Fibroblast of skin of left quadriceps (primary cell): ENCODE results near the gene DGKB.

ENCODE experiments used
- DNase-seq, 2 experiments: peaks; one replicate each; pipeline ENCODE4 v3.0.0-alpha.2; 2013; ENCODE audit warnings: low read depth in 2 of 2

The DGKB gene

DNA sequence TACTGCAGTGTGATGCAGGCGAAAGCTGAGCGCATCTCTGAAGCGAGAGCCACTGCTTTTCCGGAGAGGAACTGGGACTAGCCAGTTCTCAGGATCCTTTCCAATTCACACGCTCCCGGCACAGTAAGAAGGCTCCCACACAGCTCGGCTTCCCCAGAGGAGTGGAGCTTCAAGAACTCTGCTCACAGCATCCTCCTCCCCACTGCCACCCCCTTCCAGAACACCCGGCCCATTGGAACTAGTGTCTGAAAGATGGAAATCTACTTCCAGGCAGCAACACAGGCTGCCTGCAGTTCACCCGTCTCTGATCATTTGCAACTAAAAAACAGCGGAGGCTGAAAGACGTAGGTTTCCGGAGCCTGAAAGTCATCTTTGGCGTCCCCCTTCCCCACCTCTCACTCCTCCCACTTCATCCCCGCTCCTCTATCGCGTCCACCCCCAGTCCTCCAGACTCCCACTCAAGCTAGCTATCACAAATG, at the start of gene DGKB:
Gene DGKB (minus strand): TSS at position 163 of the 479 bp plus-strand sequence.
- DNase-seq = no peak

DNA sequence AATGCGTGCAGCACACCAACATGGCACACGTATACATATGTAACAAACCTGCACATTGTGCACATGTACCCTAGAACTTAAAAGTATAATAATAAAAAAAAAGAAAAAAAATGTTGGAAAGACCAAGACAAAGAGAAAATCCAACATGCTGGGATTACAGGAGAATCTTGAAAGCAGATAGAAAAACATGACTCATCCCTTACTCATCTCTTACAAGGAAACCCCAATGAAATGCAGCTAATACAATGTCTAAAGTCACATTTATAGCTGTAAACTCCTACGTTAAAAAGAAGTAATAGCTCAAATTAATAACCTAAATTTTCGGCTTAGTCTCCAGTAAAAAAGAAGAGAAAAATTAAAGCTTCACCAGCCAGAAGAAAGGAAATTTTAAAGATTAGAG, 47.5 kb upstream of the DGKB start:
- no peak for DNase-seq

DNA sequence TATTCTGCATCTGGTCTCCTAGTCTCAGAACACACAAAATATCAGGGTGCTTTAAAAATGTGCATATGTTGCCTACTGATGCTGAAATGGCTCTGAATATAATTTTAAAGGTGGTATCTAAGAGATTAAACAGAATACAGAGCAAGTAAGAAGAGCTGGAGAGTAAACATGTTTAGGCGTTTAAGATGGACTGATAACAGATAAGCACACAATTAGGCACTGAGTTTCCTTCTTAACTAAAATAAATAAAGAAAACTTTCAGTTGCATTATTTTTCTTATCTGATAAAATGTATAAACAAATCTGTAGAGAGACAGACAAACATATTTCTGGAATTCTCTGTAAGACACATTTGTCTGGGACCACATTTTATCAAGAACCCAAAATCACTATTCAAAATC, 35.6 kb upstream of the DGKB start:
- DNase-seq = no peak

DNA sequence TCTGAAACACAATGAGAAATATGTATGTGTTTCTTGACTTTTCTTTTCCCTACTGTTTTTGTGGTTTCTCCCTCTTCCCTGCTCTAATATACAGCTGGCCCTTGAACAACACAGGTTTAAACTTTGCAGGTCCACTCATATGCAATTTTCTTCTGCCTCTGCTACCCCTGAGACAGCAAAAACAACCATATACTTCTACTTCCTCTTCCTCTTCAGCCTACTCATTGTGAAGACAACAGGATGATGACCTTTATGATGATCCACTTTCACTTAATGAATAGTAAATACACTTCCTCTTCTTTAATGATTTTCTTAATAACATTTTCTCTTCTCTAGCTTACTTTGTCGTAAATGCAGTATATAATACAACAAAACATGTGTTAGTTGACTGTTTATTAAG, 35.0 kb upstream of the DGKB start:
- no peak for DNase-seq

DNA sequence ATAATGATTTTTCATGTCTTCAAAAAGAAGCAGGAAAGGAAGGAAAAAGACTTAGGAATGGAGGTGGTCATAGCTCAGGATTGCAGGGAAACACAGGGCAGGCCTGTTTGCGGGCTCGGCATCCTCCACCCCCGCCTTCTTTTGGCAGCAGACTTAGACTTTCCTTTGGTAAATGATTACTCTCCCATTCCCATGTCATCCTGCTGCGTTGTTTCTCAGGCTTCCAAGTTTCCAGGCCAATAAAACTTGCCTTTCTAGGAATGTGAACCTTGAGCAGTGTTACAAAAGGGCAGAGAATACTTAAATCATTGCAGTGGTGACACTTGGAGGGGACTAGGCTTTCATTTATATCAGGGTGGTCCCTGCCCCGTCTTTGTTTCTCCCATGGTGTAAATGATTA, 34.0 kb upstream of the DGKB start:
- DNase-seq = peak; percentile 29

DNA sequence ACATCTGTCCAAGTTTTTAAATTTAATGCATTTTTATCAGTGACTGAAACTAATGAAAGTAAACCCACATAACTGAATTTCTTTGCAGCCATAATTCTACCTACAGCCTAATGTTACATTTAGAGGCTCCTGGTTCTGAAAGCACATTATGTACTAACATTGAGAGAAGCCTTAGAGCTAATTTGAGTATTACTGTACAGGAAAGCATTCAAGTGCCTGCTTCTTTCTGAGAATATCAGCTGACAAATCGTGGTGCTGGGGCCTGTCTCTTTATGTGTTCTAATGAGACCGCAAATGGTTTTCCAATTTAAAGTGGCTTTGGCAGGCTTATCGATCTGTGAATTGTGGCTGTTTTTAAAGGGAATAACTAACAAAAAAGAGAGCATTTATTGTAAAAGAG, 32.3 kb upstream of the DGKB start:
- no peak for DNase-seq

DNA sequence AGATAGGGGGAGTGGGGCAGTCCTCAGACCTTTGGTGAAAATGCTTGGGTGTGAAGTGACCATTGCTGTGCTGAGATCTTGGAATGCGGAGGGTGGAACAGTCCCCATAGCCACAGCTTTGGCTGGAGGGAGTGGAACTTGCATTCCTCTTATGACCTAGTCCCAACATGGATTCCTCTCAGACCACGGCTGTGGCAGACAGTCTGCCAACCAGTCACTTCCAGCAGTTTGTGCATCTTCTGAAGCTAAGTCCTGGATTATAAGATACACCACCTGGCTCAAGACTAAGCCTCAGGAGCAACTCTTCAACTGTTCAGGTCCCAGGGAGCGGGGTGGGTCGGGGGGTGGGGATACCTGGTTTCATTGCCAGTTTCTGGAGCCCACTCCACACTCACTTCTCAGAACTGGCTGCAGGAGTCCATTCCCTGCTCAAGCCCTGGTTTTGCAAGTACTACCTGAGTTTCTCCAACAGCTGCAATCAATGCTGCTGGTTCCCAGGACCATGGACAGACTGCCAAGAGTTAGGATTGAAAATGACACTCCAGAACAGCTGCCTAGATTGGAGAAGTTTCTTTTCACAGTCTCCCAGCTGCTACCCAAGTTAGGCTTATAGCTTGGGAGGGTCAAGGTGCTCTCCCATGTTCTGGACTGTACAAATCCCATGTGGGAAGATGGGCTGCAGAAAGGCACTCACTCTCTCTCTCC, 29.1 kb upstream of the DGKB start:
- DNase-seq = no peak

DNA sequence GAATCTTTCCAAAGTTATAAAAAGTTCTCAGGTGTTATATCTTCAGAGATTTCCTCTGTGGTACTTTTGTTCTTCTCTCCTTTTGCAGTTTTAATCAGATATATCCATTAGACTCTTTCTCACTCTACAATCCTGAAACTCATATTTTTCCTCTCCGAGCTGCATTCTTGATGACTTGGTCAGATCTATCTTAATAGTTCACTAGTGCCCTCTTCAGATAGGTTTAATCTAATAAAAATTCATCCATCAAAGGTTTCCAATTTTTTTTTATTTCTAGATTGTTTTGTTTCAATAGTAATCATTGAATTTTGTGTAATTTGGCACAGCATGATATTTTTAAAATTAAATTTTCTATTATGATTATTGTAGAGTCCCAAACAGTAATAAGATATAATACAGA, 21.8 kb upstream of the DGKB start:
- no peak for DNase-seq

DNA sequence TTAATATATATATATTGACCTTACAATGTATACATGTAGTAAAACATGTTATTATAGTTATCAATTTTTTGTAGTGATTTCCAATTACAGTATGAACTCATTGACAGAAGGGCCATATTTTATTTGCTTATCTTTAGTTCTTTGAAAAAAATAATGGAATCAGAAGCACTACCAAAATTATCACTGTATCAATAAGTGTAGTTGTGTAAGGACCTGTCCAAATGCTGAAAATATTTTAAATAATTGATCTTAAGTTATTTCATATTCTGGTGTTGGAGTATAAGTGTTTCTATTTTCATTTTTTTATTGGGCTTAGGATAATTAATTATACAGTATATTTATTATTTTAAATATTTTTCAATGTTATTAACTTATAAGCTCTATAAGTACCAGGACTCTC, 8.5 kb upstream of the DGKB start:
- DNase-seq = no peak

DNA sequence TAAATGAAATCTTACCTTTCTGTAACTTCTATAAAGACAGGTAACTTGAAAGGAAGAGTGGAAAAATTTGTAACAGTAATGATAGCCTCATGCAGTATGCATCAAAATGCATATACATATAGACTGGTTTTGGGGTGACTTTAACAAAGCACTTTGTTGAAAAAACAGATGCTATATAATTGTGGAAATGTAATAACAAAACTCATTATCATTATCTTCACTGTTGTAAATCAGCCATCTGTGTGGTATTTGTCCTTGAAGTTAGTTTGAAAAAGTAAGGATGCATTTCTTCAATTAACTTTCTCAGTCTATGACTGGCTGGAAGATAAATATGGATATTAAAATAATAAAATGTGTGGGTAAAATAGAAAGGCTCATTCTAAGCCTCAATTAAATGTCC, 6.1 kb upstream of the DGKB start:
- DNase-seq = no peak

DNA sequence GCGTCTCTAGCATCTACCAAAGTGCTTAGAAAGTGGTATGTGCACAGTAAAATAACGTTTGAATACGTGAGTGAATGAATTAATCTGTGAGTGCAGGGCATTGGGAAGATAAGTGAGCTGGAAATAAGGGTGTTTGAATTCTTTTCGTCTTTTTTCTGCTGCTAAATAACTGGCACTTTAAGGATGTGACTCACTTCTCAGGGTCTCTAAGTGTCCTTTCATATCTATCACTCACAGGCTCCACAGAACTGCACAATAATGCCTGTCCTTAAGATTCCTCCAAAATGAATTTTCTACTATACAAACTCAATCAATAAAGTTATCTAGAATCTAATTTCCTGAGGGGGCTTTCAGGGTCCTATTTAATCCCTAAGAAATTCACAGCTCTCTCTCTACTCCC, 3.2 kb upstream of the DGKB start:
- no peak for DNase-seq

DNA sequence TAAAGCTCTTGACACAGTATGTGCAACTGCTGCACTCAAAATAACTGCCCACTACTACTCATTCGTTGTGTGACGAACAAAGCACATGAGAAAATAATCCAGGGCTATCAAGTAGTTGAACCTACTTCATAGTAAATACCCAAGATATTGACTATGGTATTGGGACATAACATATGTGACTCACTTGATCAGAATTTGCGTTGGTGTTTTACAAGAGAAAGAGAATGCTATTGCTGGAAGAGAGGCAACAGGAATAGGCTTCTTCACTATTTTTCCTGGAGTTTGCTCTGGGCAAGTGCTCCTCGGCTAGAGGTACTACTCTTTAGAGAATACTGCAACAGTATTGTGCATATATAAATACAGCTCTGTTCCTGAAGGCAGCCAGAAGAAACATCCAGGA, 2.5 kb downstream of the DGKB start:
- DNase-seq = no peak

DNA sequence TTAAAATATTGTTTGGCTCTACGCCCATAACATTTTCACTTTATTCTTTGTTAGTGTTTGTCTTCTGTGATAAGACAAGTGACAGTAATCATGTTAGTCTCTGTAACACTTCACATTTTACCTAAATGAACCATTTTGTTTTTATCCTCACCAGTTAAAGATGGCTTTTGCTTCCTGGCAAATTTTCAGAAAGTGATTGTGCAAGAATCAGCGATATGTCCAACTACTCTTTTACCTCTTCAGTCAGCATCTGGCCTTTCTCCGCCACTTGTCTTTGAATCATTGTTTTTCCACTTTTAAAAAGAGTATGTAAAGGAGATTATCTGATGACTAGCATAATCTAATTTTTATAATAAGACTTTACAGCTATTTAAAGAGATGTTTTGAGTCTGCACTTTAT, 3.5 kb downstream of the DGKB start:
- DNase-seq = no peak

DNA sequence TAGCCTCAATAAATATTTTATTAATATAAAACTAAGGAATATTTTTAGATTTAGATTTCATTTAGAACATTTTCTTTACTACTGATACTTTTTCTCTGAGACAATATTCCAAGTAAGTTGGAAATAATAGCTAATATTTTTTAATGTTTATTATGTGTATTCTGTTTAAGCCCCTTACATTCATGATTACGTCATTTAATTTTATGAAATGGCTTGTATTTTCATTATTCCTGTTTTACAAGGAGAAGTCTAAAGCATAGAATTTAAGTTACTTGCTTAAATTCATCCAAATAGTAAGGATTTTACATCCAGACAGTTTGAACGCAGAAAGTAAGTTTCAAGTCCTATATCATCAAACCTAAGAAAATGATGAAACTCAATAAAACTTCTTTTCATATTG, 6.1 kb downstream of the DGKB start:
- DNase-seq = no peak

DNA sequence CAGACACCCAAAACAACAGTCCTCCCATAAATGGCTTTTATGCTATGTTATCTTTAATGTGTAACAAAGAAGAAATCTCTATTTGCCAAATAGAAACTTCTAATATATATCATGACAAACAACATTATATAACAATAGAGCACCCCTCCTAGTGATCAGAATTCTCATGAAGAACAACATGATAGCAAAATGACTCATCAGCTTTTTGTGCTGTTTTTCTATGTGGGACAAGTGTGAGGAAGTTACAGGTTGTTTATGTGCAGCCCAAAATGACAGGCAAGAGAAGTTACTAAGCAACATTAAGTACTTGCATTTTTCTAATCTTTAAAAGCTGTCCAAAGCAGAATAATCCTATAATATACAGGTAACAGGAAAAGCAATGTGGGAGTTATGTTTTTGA, 7.7 kb downstream of the DGKB start:
- no peak for DNase-seq

DNA sequence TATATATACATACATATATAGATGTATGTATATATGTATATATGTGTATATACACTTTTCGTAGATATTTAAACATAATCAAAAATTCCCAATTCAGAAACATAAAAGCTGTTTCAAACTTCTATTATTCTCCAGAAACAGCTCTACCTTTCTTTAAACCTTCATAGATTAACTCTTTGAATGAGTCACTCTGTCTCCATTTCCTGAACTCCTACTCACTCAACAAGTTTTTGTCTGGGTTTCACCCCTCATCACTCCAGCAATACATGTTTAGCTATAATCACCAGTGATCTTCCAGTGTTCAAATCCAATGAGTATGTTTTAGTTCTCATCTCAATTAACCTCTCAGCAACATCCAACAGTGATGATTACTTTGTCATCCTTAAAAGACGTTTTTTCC, 9.6 kb downstream of the DGKB start:
- no peak for DNase-seq

DNA sequence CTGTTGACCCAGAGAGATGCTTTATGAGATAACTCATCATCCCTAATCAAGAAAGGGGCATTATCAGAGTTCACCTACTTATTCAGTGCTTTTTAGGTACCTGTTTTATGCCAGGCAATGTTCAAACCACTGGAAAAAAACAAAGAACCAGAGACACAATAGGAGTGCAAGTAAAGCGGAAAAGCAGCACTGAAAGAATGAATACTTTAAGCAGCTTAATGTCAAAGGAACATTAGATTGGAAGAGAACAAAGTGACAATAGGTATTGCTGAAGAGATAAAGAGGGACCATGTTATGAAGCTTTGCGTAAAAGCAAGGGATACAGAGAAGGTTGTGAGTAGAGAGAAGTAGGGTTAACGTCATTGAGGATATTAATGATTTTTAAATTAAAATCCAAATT, 11.3 kb downstream of the DGKB start:
- no peak for DNase-seq

DNA sequence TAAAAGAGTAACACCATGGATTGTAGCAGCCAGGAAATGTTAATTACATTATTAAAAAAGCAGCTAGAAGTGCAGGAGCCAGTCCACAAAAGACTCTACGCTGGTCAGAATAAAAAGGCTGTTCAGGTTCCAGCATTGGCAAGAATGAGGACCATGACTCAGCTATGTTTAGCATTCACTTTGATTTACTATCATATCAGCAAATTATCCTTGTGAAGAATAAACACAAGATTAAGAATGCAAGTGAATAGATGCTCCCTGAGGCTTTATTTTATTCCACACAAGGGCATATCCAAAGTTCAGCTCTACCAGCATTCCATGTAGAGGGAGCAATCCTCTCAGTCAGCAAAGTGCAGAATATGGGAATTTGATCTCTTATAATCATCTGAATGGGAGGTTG, 13.6 kb downstream of the DGKB start:
- no peak for DNase-seq

DNA sequence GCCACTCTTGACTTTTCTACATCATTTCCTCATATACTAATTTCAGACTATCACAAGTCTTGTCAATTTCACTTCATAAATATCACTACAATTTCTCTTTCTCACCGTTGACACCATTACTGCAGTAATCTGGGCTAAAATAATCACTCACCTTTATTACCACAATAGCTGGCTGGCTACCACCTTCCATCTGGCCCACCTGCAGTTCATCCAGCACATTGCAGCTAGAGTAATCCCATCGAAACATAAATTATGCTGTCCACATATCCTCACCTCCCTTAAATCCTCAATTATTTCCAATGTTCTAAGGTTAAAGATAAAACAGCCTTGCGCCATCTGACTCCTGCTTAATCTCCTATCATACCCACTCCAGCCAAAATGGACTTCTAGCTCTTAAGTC, 16.0 kb downstream of the DGKB start:
- no peak for DNase-seq

DNA sequence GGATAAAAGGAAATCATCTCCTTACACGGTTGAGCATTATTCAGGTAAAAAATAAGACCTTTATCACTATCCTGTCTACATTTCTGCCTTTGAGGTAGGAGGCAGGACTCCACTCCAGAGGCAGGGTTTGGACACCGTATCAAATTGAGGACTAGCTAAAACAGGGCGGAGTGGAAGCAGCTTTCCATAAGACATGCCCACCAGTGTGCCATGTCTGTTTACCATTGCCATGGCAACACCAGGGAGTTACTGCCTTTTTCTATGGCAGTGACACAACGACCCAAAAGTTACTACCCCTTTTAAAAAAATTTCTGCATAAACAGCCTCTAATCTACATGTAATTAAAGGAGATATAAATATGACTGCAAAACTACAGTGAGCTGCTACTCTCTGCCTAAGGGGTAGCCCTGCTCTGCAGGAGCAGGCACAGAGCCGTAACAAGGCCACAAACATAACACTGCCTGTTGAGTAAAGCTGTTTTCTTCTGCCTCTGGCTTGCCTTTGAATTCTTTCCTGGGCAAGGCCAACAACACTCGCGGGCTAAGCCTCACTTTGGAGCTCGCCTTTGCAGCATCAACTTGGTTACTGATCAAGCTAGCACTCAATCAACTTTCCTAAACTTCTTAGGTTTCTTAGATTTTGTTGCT, 26.5 kb downstream of the DGKB start:
- no peak for DNase-seq

DNA sequence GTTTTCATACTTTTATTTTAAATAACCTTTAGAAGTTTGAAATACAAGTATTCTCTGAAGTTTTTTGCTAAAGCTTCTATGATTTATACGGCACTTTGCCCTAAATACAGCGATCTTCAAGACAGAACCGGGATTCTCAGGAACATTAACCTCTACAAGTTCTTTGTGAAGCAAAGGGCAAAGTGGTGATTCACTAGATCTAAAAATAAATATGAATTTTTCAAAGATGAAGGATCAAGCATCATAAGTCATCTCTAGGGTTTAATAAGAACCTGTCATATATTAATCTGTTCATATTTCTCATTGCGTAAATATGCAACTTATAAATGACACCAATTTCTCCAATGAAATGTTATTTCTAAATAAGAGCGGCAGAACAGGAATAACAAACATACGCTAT, 30.7 kb downstream of the DGKB start:
- DNase-seq = no peak

DNA sequence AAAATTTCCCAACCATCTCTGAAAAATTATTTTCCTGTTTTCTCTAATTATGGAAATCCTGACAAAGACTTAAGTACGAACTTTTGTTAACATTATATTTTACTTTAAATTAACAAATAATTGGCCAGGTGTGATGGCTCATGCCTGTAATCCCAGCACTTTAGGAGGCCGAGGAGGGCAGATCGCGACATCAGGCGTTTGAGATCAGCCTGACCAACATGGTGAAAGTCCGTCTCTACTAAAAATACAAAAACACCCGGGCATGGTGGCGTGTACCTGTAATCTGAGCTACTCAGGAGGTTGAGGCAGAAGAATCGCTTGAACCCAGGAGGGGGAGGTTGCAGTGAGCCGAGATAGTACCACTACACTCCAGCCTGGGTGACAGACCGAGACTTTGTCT, 32.2 kb downstream of the DGKB start:
- no peak for DNase-seq

DNA sequence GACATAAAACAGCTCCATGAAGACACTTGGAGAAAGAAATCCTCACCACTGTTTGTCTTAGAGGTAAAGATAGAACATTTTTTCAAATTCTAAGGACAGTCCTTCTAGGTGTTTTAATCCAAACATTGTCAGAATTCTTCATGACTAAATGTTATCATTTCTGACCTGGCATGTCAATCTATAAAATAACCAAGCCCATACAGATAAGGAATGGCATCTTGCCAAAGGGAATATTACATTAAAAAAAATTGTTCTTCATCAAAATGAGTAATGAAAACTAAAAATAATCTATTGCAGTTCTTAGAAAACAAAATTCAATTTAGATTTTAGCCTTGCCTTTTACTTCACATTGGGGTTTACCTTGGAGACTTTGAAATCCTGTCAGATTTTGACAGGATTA, 33.6 kb downstream of the DGKB start:
- DNase-seq = no peak

DNA sequence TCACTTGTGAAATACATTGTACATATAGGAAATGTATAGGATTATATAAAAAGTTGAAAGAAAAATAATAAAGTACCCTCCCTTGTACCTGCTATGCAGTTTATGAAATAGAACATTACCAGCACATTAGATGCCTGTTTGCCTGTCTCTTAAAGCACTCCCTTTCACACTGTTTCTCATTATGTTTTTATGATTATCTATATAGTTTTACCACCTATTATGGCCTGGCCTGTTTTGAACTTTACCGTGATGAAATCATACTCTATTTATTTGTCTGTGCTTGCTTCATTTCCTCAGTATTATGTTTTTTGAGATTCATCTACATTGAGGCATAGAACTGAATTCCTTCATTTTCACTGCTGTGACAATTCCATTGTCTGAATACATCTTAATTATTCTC, 41.1 kb downstream of the DGKB start:
- DNase-seq = no peak
